Suprapubic skin (tissue), 4 donors: Measurements from ENCODE around the gene TRIO.

Source experiments
- POLR2A ChIP-seq, 2 donors: fragments of 450-650 bp; IDR thresholded peaks; one replicate each; pipeline ENCODE4 v1.6.1; 2017; ENCODE audit warnings: antibody characterized with exemption in 2 of 2, mild to moderate bottlenecking in 2 of 2, moderate library complexity in 2 of 2
- POLR2AphosphoS5 ChIP-seq, 3 donors: sonication (generic); formaldehyde crosslinking; IDR thresholded peaks; one replicate each; pipeline ENCODE4 v1.6.1; 2017; ENCODE audit warnings: antibody characterized with exemption in 3 of 3
- TF ChIP-seq, protein P1 (sequence below), 2 donors: fragments of 200-600 bp in 1 of 2; fragments of 450-650 bp in 1 of 2; sonication (generic) in 1 of 2; IDR thresholded peaks; one replicate each; pipeline ENCODE4 v1.5.1; 2016 to 2019; ENCODE audit warnings: antibody characterized with exemption in 2 of 2, mild to moderate bottlenecking in 1 of 2, moderate library complexity in 1 of 2

DNA sequence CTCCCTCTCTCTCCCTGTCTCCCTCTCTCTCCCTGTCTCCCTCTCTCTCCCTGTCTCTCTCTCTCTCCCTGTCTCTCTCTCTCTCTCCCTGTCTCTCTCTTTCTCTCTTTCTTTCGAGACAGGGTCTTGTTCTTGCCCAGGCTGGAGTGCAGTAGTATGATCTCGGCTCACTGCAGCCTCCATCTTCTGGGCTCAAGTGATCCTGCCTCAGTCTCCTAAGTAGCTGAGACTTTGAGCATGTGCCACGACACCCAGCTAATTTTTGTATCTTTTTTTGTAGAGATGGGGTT lies 14.3 kb downstream of the TRIO start:
- TF ChIP-seq, protein P1, sequence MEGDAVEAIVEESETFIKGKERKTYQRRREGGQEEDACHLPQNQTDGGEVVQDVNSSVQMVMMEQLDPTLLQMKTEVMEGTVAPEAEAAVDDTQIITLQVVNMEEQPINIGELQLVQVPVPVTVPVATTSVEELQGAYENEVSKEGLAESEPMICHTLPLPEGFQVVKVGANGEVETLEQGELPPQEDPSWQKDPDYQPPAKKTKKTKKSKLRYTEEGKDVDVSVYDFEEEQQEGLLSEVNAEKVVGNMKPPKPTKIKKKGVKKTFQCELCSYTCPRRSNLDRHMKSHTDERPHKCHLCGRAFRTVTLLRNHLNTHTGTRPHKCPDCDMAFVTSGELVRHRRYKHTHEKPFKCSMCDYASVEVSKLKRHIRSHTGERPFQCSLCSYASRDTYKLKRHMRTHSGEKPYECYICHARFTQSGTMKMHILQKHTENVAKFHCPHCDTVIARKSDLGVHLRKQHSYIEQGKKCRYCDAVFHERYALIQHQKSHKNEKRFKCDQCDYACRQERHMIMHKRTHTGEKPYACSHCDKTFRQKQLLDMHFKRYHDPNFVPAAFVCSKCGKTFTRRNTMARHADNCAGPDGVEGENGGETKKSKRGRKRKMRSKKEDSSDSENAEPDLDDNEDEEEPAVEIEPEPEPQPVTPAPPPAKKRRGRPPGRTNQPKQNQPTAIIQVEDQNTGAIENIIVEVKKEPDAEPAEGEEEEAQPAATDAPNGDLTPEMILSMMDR (IDR thresholded peaks at IDR 0.05): no peak
- TF ChIP-seq POLR2A (IDR thresholded peaks at IDR 0.05) (no peak), POLR2AphosphoS5 (IDR thresholded peaks at IDR 0.05) (no peak)
